UCSD-AML1 (cell line): ENCODE data around the gene SCNN1A.

Experiments
- DNase-seq: peaks from one replicate; lab custom pipeline; 2025; ENCODE audit not compliant: unreplicated experiment; lab: John Stamatoyannopoulos, UW

SCNN1A gene

DNA sequence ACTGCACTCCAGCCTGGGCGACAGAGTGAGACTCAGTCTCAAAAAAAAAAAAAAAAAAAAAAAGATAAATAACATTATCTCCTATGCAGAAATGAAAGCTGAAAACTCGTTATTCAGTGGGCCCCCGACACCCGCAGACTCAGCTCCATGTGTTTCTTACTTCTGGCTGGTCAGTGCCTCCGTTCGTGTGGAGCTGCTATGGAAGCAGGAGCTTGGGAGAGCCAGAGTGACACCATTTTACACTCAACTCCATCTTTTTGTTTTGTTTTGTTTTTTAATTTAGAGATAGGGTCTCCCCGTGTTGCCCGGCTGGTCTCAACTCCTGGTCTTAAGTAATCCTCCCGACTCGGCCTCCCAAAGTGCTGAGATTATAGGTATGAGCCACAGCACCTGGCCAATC, 78.2 kb downstream of the SCNN1A start:
- DNase-seq: no peak
